SK-N-SH treated with all-trans-retinoic acid at 6 μM for 48 hours (cell line): Measurements from ENCODE around the gene TMEM165.
"Not testable (repeated sequence)": the region's sequence is repeated elsewhere in the genome, so short reads cannot be mapped to it uniquely, and the experiment has no call there.

Experiments used
- ATAC-seq: fragments of 200-7000 bp; cut with Tn5 transposase; 3 replicates; pipeline ENCODE4 v1.9.1; 2020; ENCODE audit warnings: mild to moderate bottlenecking, moderate library complexity
- ARNTL ChIP-seq: fragments of 450-650 bp; formaldehyde crosslinking; IDR thresholded peaks from 2 replicates; pipeline ENCODE4 v1.5.0; 2020; ENCODE audit warnings: low read depth, mild to moderate bottlenecking, moderate library complexity, borderline replicate concordance
- BACH2 ChIP-seq: fragments of 250-450 bp; sonication (Bioruptor Pico); IDR thresholded peaks from 2 replicates; pipeline ENCODE4 v1.9.0; 2021; ENCODE audit warnings: mild to moderate bottlenecking, borderline replicate concordance
- CREB5 ChIP-seq: fragments of 250-450 bp; sonication (Bioruptor Pico); IDR thresholded peaks from 2 replicates; pipeline ENCODE4 v1.5.1; 2020; ENCODE audit warnings: low read depth, mild to moderate bottlenecking, moderate library complexity
- ESRRG ChIP-seq: fragments of 250-450 bp; sonication (Bioruptor Pico); IDR thresholded peaks from 2 replicates; pipeline ENCODE4 v1.6.1; 2021; ENCODE audit warnings: mild to moderate bottlenecking
- GLIS3 ChIP-seq: fragments of 250-450 bp; sonication (Bioruptor Pico); IDR thresholded peaks from 2 replicates; pipeline ENCODE4 v1.5.0; 2020; ENCODE audit warnings: mild to moderate bottlenecking, moderate library complexity
- ISL1 ChIP-seq: fragments of 250-450 bp; sonication (Bioruptor Pico); IDR thresholded peaks from 2 replicates; pipeline ENCODE4 v2.1.2; 2022; ENCODE audit warnings: mild to moderate bottlenecking, moderate library complexity
- OSR1 ChIP-seq: fragments of 250-450 bp; sonication (Bioruptor Pico); IDR thresholded peaks from 2 replicates; pipeline ENCODE4 v1.8.0; 2022; ENCODE audit warnings: moderate library complexity, mild to moderate bottlenecking, inconsistent platforms
- PPARA ChIP-seq: fragments of 250-450 bp; sonication (Bioruptor Pico); IDR thresholded peaks from 2 replicates; pipeline ENCODE4 v1.5.0; 2020; ENCODE audit warnings: mild to moderate bottlenecking, borderline replicate concordance
- RARB ChIP-seq: fragments of 250-450 bp; sonication (Bioruptor Pico); IDR thresholded peaks from 2 replicates; pipeline ENCODE4 v1.8.0; 2021; ENCODE audit warnings: mild to moderate bottlenecking, moderate library complexity
- SNAI2 ChIP-seq: fragments of 250-450 bp; sonication (Bioruptor Pico); IDR thresholded peaks from 2 replicates; pipeline ENCODE4 v1.5.0; 2020; ENCODE audit warnings: mild to moderate bottlenecking, moderate library complexity
- TCF4 ChIP-seq: fragments of 250-450 bp; sonication (Bioruptor Pico); IDR thresholded peaks from 2 replicates; pipeline ENCODE4 v1.8.0; 2021; ENCODE audit warnings: mild to moderate bottlenecking, moderate library complexity, borderline replicate concordance
- TOX ChIP-seq: fragments of 250-450 bp; sonication (Bioruptor Pico); IDR thresholded peaks from 2 replicates; pipeline ENCODE4 v1.8.0; 2021; ENCODE audit warnings: mild to moderate bottlenecking, moderate library complexity, borderline replicate concordance
- TSHZ2 ChIP-seq: fragments of 250-450 bp; sonication (Bioruptor Pico); IDR thresholded peaks from 2 replicates; pipeline ENCODE4 v1.5.0; 2020; ENCODE audit warnings: mild to moderate bottlenecking, moderate library complexity
- ZC3H10 ChIP-seq: fragments of 250-450 bp; sonication (Bioruptor Pico); IDR thresholded peaks from 2 replicates; pipeline ENCODE4 v1.5.1; 2021; ENCODE audit warnings: mild to moderate bottlenecking, moderate library complexity
- ZFP3 ChIP-seq: fragments of 250-450 bp; sonication (Bioruptor Pico); IDR thresholded peaks from 2 replicates; pipeline ENCODE4 v1.5.0; 2020; ENCODE audit warnings: mild to moderate bottlenecking, moderate library complexity
- ZFP30 ChIP-seq: fragments of 450-650 bp; formaldehyde crosslinking; IDR thresholded peaks from 2 replicates; pipeline ENCODE4 v1.5.0; 2022; ENCODE audit warnings: mild to moderate bottlenecking, moderate library complexity
- ZNF70 ChIP-seq: fragments of 450-650 bp; formaldehyde crosslinking; IDR thresholded peaks from 2 replicates; pipeline ENCODE4 v1.5.0; 2020; ENCODE audit warnings: mild to moderate bottlenecking, moderate library complexity
- TF ChIP-seq, protein P1 (sequence below): fragments of 250-450 bp; sonication (Bioruptor Pico); IDR thresholded peaks from 2 replicates; pipeline ENCODE4 v1.8.0; 2021; ENCODE audit warnings: low read depth, mild to moderate bottlenecking, moderate library complexity, borderline replicate concordance
- TF ChIP-seq, protein P2 (sequence below): fragments of 250-450 bp; sonication (Bioruptor Pico); IDR thresholded peaks from 2 replicates; pipeline ENCODE4 v1.5.1; 2021; ENCODE audit warnings: mild to moderate bottlenecking, moderate library complexity

Gene TMEM165

GRCh38 chr4:55362938-55363337 is 32.8 kb upstream of the TMEM165 start:
- ATAC-seq = not testable (repeated sequence)

- no peak for ATAC-seq
- TF ChIP-seq OSR1 (CRISPR knock-in tag) (no peak), ZC3H10 (CRISPR knock-in tag) (no peak), PPARA (CRISPR knock-in tag) (no peak), ESRRG (CRISPR knock-in tag) (no peak), TCF4 (CRISPR knock-in tag) (no peak)
- TF ChIP-seq, protein P1, sequence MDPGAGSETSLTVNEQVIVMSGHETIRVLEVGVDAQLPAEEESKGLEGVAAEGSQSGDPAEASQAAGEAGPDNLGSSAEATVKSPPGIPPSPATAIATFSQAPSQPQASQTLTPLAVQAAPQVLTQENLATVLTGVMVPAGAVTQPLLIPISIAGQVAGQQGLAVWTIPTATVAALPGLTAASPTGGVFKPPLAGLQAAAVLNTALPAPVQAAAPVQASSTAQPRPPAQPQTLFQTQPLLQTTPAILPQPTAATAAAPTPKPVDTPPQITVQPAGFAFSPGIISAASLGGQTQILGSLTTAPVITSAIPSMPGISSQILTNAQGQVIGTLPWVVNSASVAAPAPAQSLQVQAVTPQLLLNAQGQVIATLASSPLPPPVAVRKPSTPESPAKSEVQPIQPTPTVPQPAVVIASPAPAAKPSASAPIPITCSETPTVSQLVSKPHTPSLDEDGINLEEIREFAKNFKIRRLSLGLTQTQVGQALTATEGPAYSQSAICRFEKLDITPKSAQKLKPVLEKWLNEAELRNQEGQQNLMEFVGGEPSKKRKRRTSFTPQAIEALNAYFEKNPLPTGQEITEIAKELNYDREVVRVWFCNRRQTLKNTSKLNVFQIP = no peak
These were observed 31.9 kb upstream of the TMEM165 start for GRCh38 chr4:55363691-55364351.

GRCh38 chr4:55364691-55365344 is 30.9 kb upstream of the TMEM165 start:
- TF ChIP-seq TCF4 (CRISPR knock-in tag) (no peak), RARB (no peak), PPARA (CRISPR knock-in tag) (no peak)
- ATAC-seq = no peak

DNA sequence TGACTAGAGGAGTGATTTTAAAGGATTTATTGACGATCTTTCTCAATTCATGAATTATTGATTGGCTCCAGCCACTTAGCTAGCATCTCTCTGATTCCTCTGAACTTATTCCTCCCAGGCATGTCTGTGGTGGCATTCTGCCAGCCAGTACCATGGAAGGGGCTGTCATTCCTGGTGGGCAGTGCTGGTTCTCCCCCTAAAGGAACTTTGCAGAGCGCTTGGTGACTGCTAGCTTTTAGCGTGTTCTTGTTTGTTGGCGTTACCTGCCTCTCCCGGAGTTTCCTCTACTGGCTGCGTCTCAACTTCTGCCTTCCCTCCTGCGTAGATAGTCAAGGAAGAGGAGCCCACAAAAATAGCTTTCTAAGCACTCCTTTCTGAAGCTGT is 30.4 kb upstream of the TMEM165 start:
- no peak for ATAC-seq
- TF ChIP-seq ISL1 (no peak), ZNF70 (CRISPR knock-in tag) (no peak), ARNTL (no peak)

DNA sequence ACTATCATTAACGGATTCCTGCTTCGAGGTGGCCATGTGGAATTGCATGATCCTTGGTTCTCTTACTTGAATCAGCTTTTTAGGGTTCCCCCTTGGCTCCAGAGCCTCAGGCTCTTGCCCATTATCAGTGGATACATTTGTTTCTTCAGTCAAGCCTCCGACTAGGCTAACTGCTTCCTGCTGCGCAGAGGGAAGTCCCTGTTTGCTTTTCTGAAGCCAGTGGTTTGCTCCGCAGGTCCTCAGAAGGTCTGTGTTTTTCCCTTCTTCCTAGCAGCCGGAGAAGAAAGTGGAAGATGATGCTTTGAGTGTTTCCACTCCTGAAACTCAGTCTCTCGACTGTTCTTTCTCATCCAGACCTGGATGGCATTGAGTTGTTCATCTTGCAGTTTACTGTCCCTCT is 29.1 kb upstream of the TMEM165 start:
- TF ChIP-seq ZFP30 (CRISPR knock-in tag) = no peak
- TF ChIP-seq, protein P2, sequence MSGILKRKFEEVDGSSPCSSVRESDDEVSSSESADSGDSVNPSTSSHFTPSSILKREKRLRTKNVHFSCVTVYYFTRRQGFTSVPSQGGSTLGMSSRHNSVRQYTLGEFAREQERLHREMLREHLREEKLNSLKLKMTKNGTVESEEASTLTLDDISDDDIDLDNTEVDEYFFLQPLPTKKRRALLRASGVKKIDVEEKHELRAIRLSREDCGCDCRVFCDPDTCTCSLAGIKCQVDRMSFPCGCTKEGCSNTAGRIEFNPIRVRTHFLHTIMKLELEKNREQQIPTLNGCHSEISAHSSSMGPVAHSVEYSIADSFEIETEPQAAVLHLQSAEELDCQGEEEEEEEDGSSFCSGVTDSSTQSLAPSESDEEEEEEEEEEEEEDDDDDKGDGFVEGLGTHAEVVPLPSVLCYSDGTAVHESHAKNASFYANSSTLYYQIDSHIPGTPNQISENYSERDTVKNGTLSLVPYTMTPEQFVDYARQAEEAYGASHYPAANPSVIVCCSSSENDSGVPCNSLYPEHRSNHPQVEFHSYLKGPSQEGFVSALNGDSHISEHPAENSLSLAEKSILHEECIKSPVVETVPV (CRISPR knock-in tag) = no peak
- no peak for TF ChIP-seq TSHZ2 (CRISPR knock-in tag)
- no peak for TF ChIP-seq PPARA (CRISPR knock-in tag)
- no peak for TF ChIP-seq TCF4 (CRISPR knock-in tag)
- no peak for TF ChIP-seq ARNTL
- no peak for TF ChIP-seq GLIS3
- no peak for TF ChIP-seq ZNF70 (CRISPR knock-in tag)
- TF ChIP-seq ZFP3 (CRISPR knock-in tag) = no peak
- no peak for TF ChIP-seq TOX (CRISPR knock-in tag)
- TF ChIP-seq ESRRG (CRISPR knock-in tag) = no peak
- no peak for TF ChIP-seq SNAI2 (CRISPR knock-in tag)
- no peak for TF ChIP-seq BACH2 (CRISPR knock-in tag)
- no peak for TF ChIP-seq OSR1 (CRISPR knock-in tag)
- TF ChIP-seq CREB5 (CRISPR knock-in tag) = no peak
- no peak for TF ChIP-seq RARB
- TF ChIP-seq ISL1 = no peak
- TF ChIP-seq ZC3H10 (CRISPR knock-in tag) = no peak
- ATAC-seq = no peak
